ENCODE results near the gene PSMG2. TPM values are rescaled to one million over a fixed set of nuclear protein-coding genes. Genes with fewer than 3 reads are reported as not detected.

The PSMG2 gene
- total RNA-seq, 1 donor from 2014 or later: 96.8 TPM

GRCh38 chr18:12748671-12749070 lies 45.8 kb downstream of the PSMG2 start:
- no peak overlapping the region for H3K27ac Mint-ChIP-seq
- H3K27me3 Mint-ChIP-seq (ENCODE audit: insufficient read depth, low read depth): peaks cover 2% of the 10 kb centered on the region
- Histone ChIP-seq H2AFZ (replicated peaks) (no peak overlapping the region), H3K4me2 (no peak overlapping the region), H3K27ac (no peak overlapping the region), H3K9ac (no peak overlapping the region), H3K4me1 (no peaks in the 10 kb centered on the region), H3F3A (ENCODE audit: low read depth) (no peaks in the 10 kb centered on the region), H3K9me3 (ENCODE audit: low read depth) (no peaks in the 10 kb centered on the region), H3K79me2 (ENCODE audit: low read depth) (no peaks in the 10 kb centered on the region), H3K4me3 (no peak overlapping the region), H3K36me3 (no peaks in the 10 kb centered on the region), H4K20me1 (ENCODE audit: low read depth) (no peaks in the 10 kb centered on the region), H3K27me3 (no peaks in the 10 kb centered on the region)
- DNase-seq (ENCODE audit: low spot score): no peak
- TF ChIP-seq EZH2phosphoT487 (IDR thresholded peaks at IDR 0.05): no peak
- TF ChIP-seq CTCF (IDR thresholded peaks at IDR 0.05): no peak
- no peak for TF ChIP-seq EZH2 (IDR thresholded peaks at IDR 0.05)
- no peak overlapping the region for H3K4me3 Mint-ChIP-seq
- no peaks in the 10 kb centered on the region for H3K9me3 Mint-ChIP-seq
- no peaks in the 10 kb centered on the region for H3K4me1 Mint-ChIP-seq
- no peaks in the 10 kb centered on the region for H3K36me3 Mint-ChIP-seq

GRCh38 chr18:12749121-12749520 lies 46.3 kb downstream of the PSMG2 start:
- H3K4me3 Mint-ChIP-seq: no peak overlapping the region
- no peaks in the 10 kb centered on the region for H3K36me3 ChIP-seq
- H3K9me3 ChIP-seq (ENCODE audit: low read depth): no peaks in the 10 kb centered on the region
- H3K4me1 ChIP-seq: no peaks in the 10 kb centered on the region
- H3K36me3 Mint-ChIP-seq: no peaks in the 10 kb centered on the region
- no peak overlapping the region for H3K4me3 ChIP-seq
- H3K27ac ChIP-seq: no peak overlapping the region
- H3K27ac Mint-ChIP-seq: no peak overlapping the region
- DNase-seq (ENCODE audit: low spot score): no peak
- H3F3A ChIP-seq (ENCODE audit: low read depth): no peaks in the 10 kb centered on the region
- no peak overlapping the region for H3K9ac ChIP-seq
- H2AFZ ChIP-seq (replicated peaks): no peak overlapping the region
- H3K27me3 ChIP-seq: no peaks in the 10 kb centered on the region
- no peaks in the 10 kb centered on the region for H4K20me1 ChIP-seq (ENCODE audit: low read depth)
- H3K27me3 Mint-ChIP-seq (ENCODE audit: insufficient read depth, low read depth): peaks cover 2% of the 10 kb centered on the region
- no peaks in the 10 kb centered on the region for H3K9me3 Mint-ChIP-seq
- H3K4me1 Mint-ChIP-seq: no peaks in the 10 kb centered on the region
- no peak for TF ChIP-seq CTCF (IDR thresholded peaks at IDR 0.05)
- no peak for TF ChIP-seq EZH2 (IDR thresholded peaks at IDR 0.05)
- TF ChIP-seq EZH2phosphoT487 (IDR thresholded peaks at IDR 0.05): no peak
- H3K79me2 ChIP-seq (ENCODE audit: low read depth): no peaks in the 10 kb centered on the region
- no peak overlapping the region for H3K4me2 ChIP-seq

GRCh38 chr18:12750076-12750714 lies 47.4 kb downstream of the PSMG2 start:
- H3K27ac Mint-ChIP-seq: no peak overlapping the region
- H4K20me1 ChIP-seq (ENCODE audit: low read depth): no peaks in the 10 kb centered on the region

More at GRCh38 chr18:12750076-12750714, 47.4 kb downstream of the PSMG2 start:
- no peak overlapping the region for H3K27ac ChIP-seq
- H3K4me2 ChIP-seq: no peak overlapping the region
- H3K9me3 ChIP-seq (ENCODE audit: low read depth): no peaks in the 10 kb centered on the region
- H3K4me3 ChIP-seq: no peak overlapping the region
- H3K27me3 Mint-ChIP-seq (ENCODE audit: insufficient read depth, low read depth): peaks cover 2% of the 10 kb centered on the region
- H3K79me2 ChIP-seq (ENCODE audit: low read depth): no peaks in the 10 kb centered on the region
- H3K9ac ChIP-seq: no peak overlapping the region
- no peaks in the 10 kb centered on the region for H3K4me1 Mint-ChIP-seq
- H3K36me3 Mint-ChIP-seq: no peaks in the 10 kb centered on the region
- no peak for TF ChIP-seq CTCF (IDR thresholded peaks at IDR 0.05)
- no peak for TF ChIP-seq EZH2 (IDR thresholded peaks at IDR 0.05)
- TF ChIP-seq EZH2phosphoT487 (IDR thresholded peaks at IDR 0.05): no peak
- no peaks in the 10 kb centered on the region for H3K36me3 ChIP-seq
- DNase-seq (ENCODE audit: low spot score): no peak
- H3K4me3 Mint-ChIP-seq: no peak overlapping the region
- no peaks in the 10 kb centered on the region for H3K4me1 ChIP-seq
- H3K27me3 ChIP-seq: no peaks in the 10 kb centered on the region
- H2AFZ ChIP-seq (replicated peaks): no peak overlapping the region
- no peaks in the 10 kb centered on the region for H3F3A ChIP-seq (ENCODE audit: low read depth)
- no peaks in the 10 kb centered on the region for H3K9me3 Mint-ChIP-seq

Measured in neural progenitor cell (in vitro differentiated cells).